Skeletal muscle tissue (tissue), 4 donors: ENCODE data around the gene NBPF12. TPM values are rescaled to one million over a fixed set of nuclear protein-coding genes. Genes with fewer than 3 reads are reported as not detected.
"Not testable (repeated sequence)": the region's sequence is repeated elsewhere in the genome, so short reads cannot be mapped to it uniquely, and the experiment has no call there.

Experiments used
- H3K27ac ChIP-seq: one replicate; pipeline ENCODE4 v1.7.0; 2013; ENCODE audit warnings: mild to moderate bottlenecking, low read depth, low read length, inconsistent platforms
- H3K27me3 ChIP-seq, 3 donors: one replicate each; pipeline ENCODE4 v1.7.0; 2013; ENCODE audit warnings: low read length in 3 of 3; ENCODE audit not compliant: control insufficient read depth in 3 of 3, insufficient read depth in 3 of 3
- H3K36me3 ChIP-seq, 3 donors: one replicate each; pipeline ENCODE4 v1.7.0; 2013; ENCODE audit warnings: low read length in 3 of 3; ENCODE audit not compliant: control insufficient read depth in 3 of 3, insufficient read depth in 3 of 3
- H3K4me1 ChIP-seq, 3 donors: one replicate each; pipeline ENCODE4 v1.7.0; 2013; ENCODE audit warnings: low read length in 3 of 3, mild to moderate bottlenecking in 3 of 3; ENCODE audit not compliant: control insufficient read depth in 3 of 3, insufficient read depth in 3 of 3
- H3K4me3 ChIP-seq, 3 donors: one replicate each; pipeline ENCODE4 v1.7.0; 2013; ENCODE audit warnings: low read length in 3 of 3
- H3K9ac ChIP-seq, 3 donors: one replicate each; pipeline ENCODE4 v1.7.0; 2013; ENCODE audit warnings: low read length in 3 of 3, mild to moderate bottlenecking in 3 of 3, moderate library complexity in 2 of 3, low read depth in 1 of 3
- H3K9me3 ChIP-seq, 3 donors: one replicate each; pipeline ENCODE4 v1.7.0; 2013; ENCODE audit warnings: low read length in 3 of 3; ENCODE audit not compliant: control insufficient read depth in 3 of 3
- total RNA-seq: library from RNA; depleted of rRNA; stranded (reverse); fragments of >200 nt; gene quantifications from one replicate; pipeline ENCODE4 v1.2.3, GENCODE V29; 2014
- donor health status: Osteomylitis.

Gene NBPF12, protein sequence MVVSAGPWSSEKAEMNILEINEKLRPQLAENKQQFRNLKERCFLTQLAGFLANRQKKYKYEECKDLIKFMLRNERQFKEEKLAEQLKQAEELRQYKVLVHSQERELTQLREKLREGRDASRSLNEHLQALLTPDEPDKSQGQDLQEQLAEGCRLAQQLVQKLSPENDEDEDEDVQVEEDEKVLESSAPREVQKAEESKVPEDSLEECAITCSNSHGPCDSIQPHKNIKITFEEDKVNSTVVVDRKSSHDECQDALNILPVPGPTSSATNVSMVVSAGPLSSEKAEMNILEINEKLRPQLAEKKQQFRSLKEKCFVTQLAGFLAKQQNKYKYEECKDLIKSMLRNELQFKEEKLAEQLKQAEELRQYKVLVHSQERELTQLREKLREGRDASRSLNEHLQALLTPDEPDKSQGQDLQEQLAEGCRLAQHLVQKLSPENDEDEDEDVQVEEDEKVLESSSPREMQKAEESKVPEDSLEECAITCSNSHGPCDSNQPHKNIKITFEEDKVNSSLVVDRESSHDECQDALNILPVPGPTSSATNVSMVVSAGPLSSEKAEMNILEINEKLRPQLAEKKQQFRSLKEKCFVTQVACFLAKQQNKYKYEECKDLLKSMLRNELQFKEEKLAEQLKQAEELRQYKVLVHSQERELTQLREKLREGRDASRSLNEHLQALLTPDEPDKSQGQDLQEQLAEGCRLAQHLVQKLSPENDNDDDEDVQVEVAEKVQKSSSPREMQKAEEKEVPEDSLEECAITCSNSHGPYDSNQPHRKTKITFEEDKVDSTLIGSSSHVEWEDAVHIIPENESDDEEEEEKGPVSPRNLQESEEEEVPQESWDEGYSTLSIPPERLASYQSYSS (N-terminal part only)
- total RNA-seq, result 9.9 TPM

DNA sequence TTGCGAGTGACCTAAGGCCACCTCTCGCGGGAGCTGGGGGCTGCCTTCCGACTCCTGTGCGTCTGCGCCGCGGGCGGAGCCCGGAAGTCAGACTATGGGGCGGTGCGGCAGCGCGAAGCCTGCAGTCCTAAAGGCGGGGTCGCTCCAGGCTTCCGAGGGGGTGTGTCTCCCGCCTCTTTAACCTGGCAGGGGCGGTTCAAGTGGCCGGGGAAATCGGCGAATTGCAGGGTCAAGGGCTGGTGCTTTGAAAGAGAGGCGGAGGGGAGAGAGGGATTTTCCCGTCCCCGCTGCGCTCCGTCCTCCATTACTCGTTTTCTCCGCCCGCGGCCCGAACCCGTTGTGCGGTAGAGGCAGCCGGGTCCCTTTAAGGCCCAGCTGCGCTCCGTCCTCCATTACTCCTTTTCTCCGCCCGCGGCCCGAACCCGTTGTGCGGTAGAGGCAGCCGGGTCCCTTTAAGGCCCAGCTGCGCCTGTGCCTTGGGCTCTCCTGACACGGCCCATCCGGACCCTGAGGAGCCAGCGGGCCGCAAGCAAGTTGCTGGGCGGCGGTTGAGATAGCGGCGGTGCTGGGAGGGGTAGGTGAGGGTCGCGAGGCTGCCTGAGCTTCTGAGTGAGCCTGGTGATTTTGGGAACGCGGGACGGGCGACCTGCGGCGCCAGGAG, at the start of gene NBPF12:
Gene NBPF12, plus strand, starts transcription at position 83 of the 661 bp plus-strand sequence. CDS start 21,820 bp downstream, outside the sequence.
- H3K4me1 ChIP-seq, H3K36me3 ChIP-seq, H3K27me3 ChIP-seq, H3K9me3 ChIP-seq: not testable (repeated sequence)
- H3K4me3 ChIP-seq, result peak within 1 kb of the TSS; percentile 68 to 78 (median 75)
- H3K9ac ChIP-seq, result peak within 1 kb of the TSS; percentile 61 to 79 (median 75)
- peak within 1 kb of the TSS; percentile 71 for H3K27ac ChIP-seq

DNA sequence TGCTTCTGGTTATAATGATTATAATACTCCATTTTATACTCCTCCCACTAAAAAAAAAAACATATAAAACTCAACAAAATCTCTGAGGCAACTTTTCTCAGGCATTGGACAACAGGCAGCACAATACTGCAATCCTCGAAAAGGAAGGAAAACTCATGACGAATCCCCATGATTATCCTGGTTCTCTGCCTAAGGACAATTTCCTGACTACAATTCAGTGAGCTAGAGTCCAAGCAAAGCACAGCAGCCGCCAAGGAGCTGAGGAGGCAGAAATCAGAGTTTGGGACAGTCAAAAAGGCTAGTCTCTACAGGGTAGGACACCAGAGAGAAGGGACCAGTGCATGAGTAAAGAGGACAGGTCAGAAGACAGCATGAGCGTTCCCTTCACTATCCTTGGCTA, 46.8 kb upstream of the NBPF12 start:
- H3K4me3 ChIP-seq, result not testable (repeated sequence)

DNA sequence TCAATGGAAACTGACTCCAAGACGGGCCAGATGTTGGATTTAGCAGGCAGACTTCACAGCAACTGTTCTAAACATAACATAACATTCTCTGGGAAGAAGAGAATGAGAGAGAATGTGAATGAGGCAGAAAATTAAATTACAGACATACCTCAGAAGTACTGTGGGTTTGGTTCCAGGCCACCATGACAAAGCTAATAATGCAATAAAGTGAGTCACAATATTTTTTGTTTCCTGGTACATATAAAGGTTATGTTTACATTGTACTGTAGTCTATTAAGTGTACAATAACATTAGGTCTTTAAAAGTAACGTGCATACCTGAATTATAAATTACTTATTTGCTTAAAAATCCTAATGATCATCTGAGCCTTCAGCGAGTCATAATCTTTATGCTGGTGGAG, 45.8 kb upstream of the NBPF12 start:
- not testable (repeated sequence) for H3K9ac ChIP-seq, H3K27me3 ChIP-seq, H3K4me1 ChIP-seq, H3K27ac ChIP-seq, H3K9me3 ChIP-seq, H3K36me3 ChIP-seq, H3K4me3 ChIP-seq

More for the DNA sequence above, 46.8 kb upstream of the NBPF12 start:
- H3K27me3 ChIP-seq, H3K36me3 ChIP-seq, H3K4me1 ChIP-seq, H3K27ac ChIP-seq, H3K9ac ChIP-seq, H3K9me3 ChIP-seq: not testable (repeated sequence)

DNA sequence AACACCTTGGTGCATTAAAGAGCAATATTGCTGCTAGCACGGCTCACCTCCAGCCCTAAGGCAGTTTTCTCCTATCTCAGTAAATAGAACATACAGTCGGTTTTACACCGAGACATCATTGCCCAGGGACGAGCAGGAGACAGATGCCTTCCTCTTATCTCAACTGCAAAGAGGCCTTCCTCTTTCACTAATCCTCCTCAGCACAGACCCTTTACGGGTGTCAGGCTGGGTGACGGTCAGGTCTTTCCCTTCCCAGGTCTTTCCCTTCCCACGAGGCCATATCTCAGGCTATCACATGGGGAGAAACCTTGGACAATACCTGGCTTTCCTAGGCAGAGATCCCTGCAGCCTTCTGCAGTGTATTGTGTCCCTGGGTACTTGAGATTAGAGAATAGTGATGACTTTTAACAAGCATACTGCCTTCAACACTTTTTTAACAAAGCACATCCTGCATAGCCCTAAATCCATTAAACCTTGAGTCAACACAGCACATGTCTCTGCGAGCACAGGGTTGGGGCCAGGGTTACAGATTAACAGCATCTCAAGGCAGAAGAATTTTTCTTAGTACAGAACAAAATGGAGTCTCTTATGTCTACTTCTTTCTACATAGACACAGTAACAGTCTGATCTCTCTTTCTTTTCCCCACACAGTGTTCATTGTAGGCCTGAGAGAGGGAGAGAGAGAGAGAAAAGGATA, 30.4 kb upstream of the NBPF12 start:
- not testable (repeated sequence) for H3K36me3 ChIP-seq, H3K4me1 ChIP-seq

DNA sequence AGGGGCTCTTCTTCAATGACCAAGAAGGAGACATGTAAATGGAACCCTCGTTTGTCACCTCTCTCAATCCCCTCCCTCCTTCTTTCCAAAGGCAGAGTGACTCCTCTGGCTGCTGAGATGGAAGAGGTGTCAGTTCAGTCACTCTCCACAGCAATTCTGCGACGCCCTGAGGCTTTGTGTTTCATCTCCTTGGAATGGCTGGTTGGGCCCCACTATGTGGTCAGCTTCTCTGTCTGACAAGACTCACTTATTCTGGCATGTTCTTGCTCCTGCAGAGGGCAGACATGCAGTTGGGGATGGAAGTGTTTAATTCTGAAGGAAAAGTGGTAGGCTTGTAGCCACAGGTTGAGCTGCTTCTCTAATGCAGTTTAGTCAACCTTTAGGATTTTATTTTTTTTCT, 25.1 kb upstream of the NBPF12 start:
- H3K36me3 ChIP-seq, H3K9ac ChIP-seq, H3K4me3 ChIP-seq, H3K27me3 ChIP-seq, H3K9me3 ChIP-seq, H3K4me1 ChIP-seq, H3K27ac ChIP-seq: not testable (repeated sequence)

More for the DNA sequence above, 30.4 kb upstream of the NBPF12 start:
- H3K27ac ChIP-seq, H3K4me3 ChIP-seq, H3K9me3 ChIP-seq, H3K9ac ChIP-seq, H3K27me3 ChIP-seq: not testable (repeated sequence)

DNA sequence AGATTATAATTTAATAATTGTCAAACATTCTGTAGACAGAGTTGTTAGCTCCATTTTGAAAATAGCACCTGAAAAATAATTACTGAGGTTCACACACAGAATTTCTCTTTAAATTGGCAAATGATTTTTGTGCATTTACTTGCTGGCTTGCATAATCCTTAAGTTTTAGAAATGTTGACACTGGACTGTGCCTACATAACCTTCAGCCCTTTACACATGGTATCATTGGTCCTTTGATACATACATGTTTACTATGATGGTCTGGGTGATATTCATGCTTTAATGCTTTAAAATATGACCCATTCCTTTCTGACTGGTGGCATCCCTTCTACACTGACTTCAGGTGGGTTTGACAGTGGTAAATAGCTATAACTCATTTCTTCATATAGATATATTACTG, 17.3 kb upstream of the NBPF12 start:
- H3K27ac ChIP-seq, H3K27me3 ChIP-seq, H3K4me1 ChIP-seq, H3K9ac ChIP-seq, H3K36me3 ChIP-seq, H3K4me3 ChIP-seq, H3K9me3 ChIP-seq: not testable (repeated sequence)

DNA sequence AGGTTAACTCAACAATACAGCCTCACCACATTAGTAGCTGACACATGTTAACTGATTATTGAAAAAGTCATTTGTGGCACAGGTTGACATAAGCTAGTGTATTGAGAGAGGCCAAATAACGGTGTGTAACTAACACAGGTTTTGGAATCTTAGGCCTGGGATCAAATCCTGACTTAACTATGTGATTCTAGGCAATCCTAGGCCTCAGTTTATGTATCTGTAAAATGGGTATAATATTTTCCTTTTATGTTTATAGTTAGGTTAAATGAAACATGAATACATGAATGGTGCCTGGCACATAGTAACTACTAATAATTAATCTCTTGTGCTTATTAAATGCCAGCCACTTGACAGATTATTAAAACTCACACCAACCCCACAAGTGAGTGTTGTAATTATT, 15.5 kb upstream of the NBPF12 start:
- not testable (repeated sequence) for H3K36me3 ChIP-seq

DNA sequence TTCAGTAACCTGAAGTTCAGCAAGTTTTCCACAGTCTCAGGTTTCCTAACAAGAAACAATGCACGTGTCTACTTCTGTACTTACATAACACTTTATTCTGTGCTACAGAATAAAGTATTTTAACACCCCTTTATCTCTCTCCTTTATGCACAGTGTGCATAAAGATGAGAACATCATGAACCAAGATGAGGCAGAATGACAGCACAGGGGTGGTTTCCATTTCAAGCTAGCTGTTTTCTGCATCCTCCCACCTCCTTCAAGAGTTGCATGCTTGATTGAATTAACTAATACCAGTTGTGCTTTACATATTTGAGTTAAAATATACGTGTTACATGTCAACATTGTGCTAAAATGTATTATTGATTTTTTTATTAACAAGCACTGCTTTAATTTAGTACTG, 14.0 kb upstream of the NBPF12 start:
- H3K9ac ChIP-seq, H3K4me3 ChIP-seq, H3K4me1 ChIP-seq, H3K27me3 ChIP-seq, H3K27ac ChIP-seq, H3K9me3 ChIP-seq, H3K36me3 ChIP-seq: not testable (repeated sequence)

More for the DNA sequence above, 15.5 kb upstream of the NBPF12 start:
- H3K9ac ChIP-seq, H3K4me1 ChIP-seq, H3K9me3 ChIP-seq, H3K27ac ChIP-seq, H3K4me3 ChIP-seq, H3K27me3 ChIP-seq: not testable (repeated sequence)

DNA sequence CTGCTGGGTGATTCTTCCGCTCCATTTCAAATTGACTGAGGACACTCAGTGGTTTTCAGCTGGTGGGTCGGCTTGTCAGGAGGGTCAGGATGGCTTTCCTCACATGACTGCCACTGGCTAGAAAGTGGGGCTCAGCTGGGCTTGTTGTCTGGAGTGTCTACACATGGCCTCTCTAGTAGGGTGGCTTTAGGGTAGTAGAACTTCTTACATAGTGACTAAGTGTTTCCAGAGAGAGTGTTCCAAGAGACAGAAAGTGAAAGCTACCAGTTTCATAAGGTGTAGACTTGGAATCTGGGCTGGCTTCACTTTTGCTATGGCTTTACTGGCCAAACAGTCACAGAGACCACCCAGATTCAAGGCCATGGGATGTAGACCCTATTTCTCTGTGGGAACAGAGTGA, 11.7 kb upstream of the NBPF12 start:
- not testable (repeated sequence) for H3K9me3 ChIP-seq, H3K4me3 ChIP-seq, H3K27me3 ChIP-seq, H3K36me3 ChIP-seq, H3K9ac ChIP-seq, H3K4me1 ChIP-seq, H3K27ac ChIP-seq
